Muscle of leg (tissue), 11 donors: ENCODE measurements around the gene PTCHD1. TPM values are rescaled to one million over a fixed set of nuclear protein-coding genes. Genes with fewer than 3 reads are reported as not detected.
A peak's percentile ranks its signal among the peaks of the same experiment; 100 is the strongest.

Experiments used
- DNase-seq: peaks from one replicate; pipeline ENCODE4 v3.0.0; 2013
- H3K27ac ChIP-seq: one replicate; pipeline ENCODE4 v1.5.1; 2013; ENCODE audit warnings: mild to moderate bottlenecking, low read length, control low read depth
- H3K27me3 ChIP-seq: one replicate; pipeline ENCODE4 v1.6.1; 2013; ENCODE audit warnings: low read length; ENCODE audit not compliant: control insufficient read depth, insufficient read depth
- H3K36me3 ChIP-seq: one replicate; pipeline ENCODE4 v1.6.1; 2013; ENCODE audit warnings: low read length; ENCODE audit not compliant: control insufficient read depth, insufficient read depth
- H3K4me1 ChIP-seq: one replicate; pipeline ENCODE4 v1.6.1; 2013; ENCODE audit warnings: low read length; ENCODE audit not compliant: control insufficient read depth, insufficient read depth
- H3K4me3 ChIP-seq: one replicate; pipeline ENCODE4 v1.5.1; 2013; ENCODE audit warnings: low read length, control low read depth
- H3K9me3 ChIP-seq: replicated peaks from 2 replicates; pipeline ENCODE4 v1.6.1; 2013; ENCODE audit warnings: low read depth, low read length; ENCODE audit not compliant: control insufficient read depth
- WGBS: methylation state at CpG from one replicate; pipeline ENCODE4 v1.1.5; 2013; ENCODE audit warnings: missing lambda C conversion rate; ENCODE audit not compliant: insufficient coverage; 5-methylcytosine and 5-hydroxymethylcytosine counted together
- polyA plus RNA-seq, 8 donors: library from polyadenylated mRNA; unstranded; fragments of 120-200 nt; gene quantifications; one replicate each; pipeline versions ENCODE4 v1.2.1 to v1.2.3, GENCODE V29; 2013; ENCODE audit warnings: inconsistent platforms in 1 of 8, low replicate concordance in 1 of 8; ENCODE audit not compliant: insufficient read length in 8 of 8, insufficient read depth in 1 of 8
- total RNA-seq: library from RNA; stranded (reverse); fragments of 120-200 nt; gene quantifications from one replicate; pipeline ENCODE4 v1.2.4, GENCODE V29; 2013

Gene PTCHD1
- total and polyA plus RNA-seq, 9 donors, result 0.37 to 1.8 (median 0.76) TPM

GRCh38 chrX:23380581-23380980 is 45.9 kb downstream of the PTCHD1 start:
- Histone ChIP-seq H3K27me3 (peaks cover 23% of the 10 kb centered on the region), H3K36me3 (no peaks in the 10 kb centered on the region), H3K4me3 (no peak overlapping the region), H3K4me1 (no peaks in the 10 kb centered on the region), H3K27ac (no peak overlapping the region), H3K9me3 (no peaks in the 10 kb centered on the region)
- no peak for DNase-seq
- WGBS, result no CpG with 5 or more reads among the region's 2 CpGs

DNA sequence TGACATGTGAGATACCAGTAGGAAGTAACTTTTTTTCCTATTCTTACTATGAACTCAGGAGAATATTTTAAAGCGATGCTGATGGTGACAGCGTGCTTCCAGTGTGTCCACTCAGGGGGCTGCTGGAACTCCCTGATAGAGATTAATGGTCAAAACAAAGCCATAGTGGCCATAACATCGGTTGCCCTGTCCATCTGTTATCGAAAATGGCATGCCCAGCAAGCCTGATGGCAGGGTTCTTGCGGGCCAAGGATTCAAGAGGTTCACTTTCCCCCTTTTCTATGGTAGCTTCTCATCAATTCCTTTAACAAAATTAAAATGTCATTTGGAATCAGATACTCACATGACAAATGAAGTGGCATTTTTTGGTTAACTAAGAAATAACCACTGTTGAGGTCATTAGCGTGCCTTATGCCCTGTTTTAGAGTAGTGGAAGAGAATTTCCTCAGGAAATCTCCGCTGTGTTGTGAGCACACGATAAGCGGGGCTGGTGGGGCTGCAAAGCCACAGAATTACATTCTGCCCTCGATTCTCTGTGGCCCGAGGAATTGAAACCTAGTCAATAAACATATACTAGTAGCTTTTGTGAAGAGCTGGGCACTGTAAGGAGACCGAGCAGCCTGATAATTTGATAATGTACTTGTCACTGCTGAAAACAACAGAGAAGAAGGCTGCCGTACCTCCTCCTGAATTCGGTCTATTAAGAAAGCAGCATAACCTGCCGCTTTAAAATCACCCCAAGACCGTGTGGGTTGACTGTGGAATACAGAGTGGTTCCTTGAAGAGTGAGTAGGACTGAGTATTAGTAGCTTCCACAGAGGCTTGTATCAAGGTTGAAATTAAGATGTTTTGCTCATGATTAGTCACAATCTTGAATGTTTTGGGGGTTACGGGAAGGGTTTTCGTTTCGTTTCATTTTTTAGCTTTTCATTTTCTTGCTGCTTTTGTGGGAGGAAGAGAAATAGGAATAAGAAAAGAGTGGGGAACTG is 46.7 kb downstream of the PTCHD1 start:
- Histone ChIP-seq H3K4me1 (no peaks in the 10 kb centered on the region), H3K36me3 (no peaks in the 10 kb centered on the region), H3K4me3 (no peak overlapping the region), H3K27ac (no peak overlapping the region), H3K27me3 (peaks cover 23% of the 10 kb centered on the region), H3K9me3 (no peaks in the 10 kb centered on the region)
- no peak for DNase-seq
- 77% methylated on average over 11 of the region's 19 CpGs for WGBS

- H3K4me1 ChIP-seq, result no peaks in the 10 kb centered on the region
- no peak overlapping the region for H3K4me3 ChIP-seq
- H3K36me3 ChIP-seq, result no peaks in the 10 kb centered on the region
- 84% methylated on average over 3 of the region's 5 CpGs for WGBS
- no peak overlapping the region for H3K27ac ChIP-seq
- DNase-seq, result no peak
- peaks cover 21% of the 10 kb centered on the region for H3K27me3 ChIP-seq
- no peaks in the 10 kb centered on the region for H3K9me3 ChIP-seq
Observed at GRCh38 chrX:23382572-23382971, 47.9 kb downstream of the PTCHD1 start.

- Histone ChIP-seq H3K9me3 (no peaks in the 10 kb centered on the region), H3K27me3 (peaks cover 21% of the 10 kb centered on the region), H3K36me3 (no peaks in the 10 kb centered on the region), H3K27ac (no peak overlapping the region), H3K4me1 (no peaks in the 10 kb centered on the region), H3K4me3 (no peak overlapping the region)
- no CpG with 5 or more reads among the region's 2 CpGs for WGBS
- peak; percentile 84 for DNase-seq
Observed at GRCh38 chrX:23383411-23383810, 48.8 kb downstream of the PTCHD1 start.

DNA sequence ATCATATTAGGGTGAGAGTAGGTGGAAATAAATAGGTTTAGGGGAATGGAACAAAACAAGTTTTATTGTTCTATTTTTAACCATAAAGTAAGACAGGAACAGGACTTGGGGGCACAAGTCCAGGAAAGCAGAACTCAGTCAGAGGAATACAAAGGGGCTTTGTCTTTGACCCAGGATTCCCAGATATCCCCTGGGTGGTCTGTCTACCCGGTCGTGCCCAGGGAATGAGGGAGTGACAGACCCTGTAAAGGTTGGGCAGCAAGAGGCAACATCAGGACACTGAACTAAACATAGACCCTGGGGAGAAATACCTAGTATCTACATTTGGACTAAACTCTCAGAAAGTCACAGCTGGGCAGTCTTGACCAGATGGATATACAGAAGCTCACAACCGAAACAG is 50.6 kb downstream of the PTCHD1 start:
- H3K36me3 ChIP-seq, result no peaks in the 10 kb centered on the region
- DNase-seq, result no peak
- H3K4me3 ChIP-seq, result no peak overlapping the region
- H3K27ac ChIP-seq, result no peak overlapping the region
- H3K9me3 ChIP-seq, result no peaks in the 10 kb centered on the region
- WGBS, result 75% methylated on average over 1 of the region's 3 CpGs
- H3K27me3 ChIP-seq, result peaks cover 18% of the 10 kb centered on the region
- no peaks in the 10 kb centered on the region for H3K4me1 ChIP-seq

- no peak for DNase-seq
- H3K27ac ChIP-seq, result no peak overlapping the region
- no peaks in the 10 kb centered on the region for H3K9me3 ChIP-seq
- H3K4me1 ChIP-seq, result peaks cover 2% of the 10 kb centered on the region
- H3K36me3 ChIP-seq, result no peaks in the 10 kb centered on the region
- no peak overlapping the region for H3K4me3 ChIP-seq
- peaks cover 12% of the 10 kb centered on the region for H3K27me3 ChIP-seq
Observed at GRCh38 chrX:23386260-23386659, 51.6 kb downstream of the PTCHD1 start.

DNA sequence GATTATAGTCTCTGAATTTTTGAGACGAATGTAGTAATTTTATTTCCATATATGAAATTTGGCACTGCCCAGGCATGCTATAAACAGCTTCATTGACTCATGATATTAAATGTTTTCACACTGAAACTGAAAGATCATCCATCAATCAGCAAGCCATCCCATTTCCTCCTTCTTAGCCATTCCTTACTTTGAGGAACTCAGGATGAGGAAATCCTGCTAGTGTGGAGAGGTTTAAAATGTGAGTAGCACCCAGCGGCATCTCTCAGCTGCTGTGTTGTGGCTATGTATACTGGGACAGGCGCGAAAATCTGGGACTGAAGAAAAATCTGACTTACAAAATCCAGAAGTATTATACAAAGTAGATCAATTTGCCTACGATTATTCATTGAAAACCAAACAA is 52.1 kb downstream of the PTCHD1 start:
- Histone ChIP-seq H3K27me3 (peaks cover 10% of the 10 kb centered on the region), H3K9me3 (no peaks in the 10 kb centered on the region), H3K36me3 (no peaks in the 10 kb centered on the region), H3K4me1 (peaks cover 2% of the 10 kb centered on the region), H3K27ac (no peak overlapping the region), H3K4me3 (no peak overlapping the region)
- WGBS, result no CpG with 5 or more reads among the region's 5 CpGs
- no peak for DNase-seq

- Histone ChIP-seq H3K4me3 (no peak overlapping the region), H3K27ac (no peak overlapping the region), H3K4me1 (peaks cover 2% of the 10 kb centered on the region), H3K27me3 (peaks cover 10% of the 10 kb centered on the region), H3K9me3 (no peaks in the 10 kb centered on the region), H3K36me3 (no peaks in the 10 kb centered on the region)
- no CpG with 5 or more reads among the region's 6 CpGs for WGBS
- DNase-seq, result peak; percentile 15
Observed at GRCh38 chrX:23387550-23388184, 53.0 kb downstream of the PTCHD1 start.

DNA sequence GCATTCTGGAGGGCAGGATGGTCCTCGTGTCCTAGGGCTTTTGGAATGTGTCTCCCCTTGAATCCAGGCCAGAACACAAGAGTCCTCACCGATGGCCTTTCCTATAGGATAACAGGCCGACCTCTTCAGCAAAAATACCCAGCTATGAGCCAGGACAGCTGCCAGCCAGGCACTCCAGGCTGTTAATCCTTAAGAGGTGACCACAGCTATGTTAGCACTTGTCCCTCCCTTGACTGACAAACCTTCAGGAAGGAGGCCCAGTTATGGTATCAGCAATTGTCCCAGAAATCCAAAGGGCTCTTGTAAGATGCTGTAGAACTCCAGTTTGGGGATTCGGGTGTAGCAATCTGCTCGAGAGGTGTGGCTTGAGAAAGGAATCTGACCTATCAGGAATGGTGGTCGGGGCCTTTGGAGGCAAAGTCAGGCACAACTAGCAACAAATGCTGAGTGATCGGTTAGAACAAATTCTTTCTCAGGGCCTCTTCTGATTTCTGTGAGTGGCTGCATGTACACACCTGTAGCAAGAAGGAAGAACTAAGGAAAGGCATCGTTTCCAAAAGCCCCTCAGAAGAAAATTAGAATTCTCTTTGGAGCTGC is 54.6 kb downstream of the PTCHD1 start:
- Histone ChIP-seq H3K4me3 (no peak overlapping the region), H3K27me3 (peaks cover 12% of the 10 kb centered on the region), H3K27ac (no peak overlapping the region), H3K9me3 (no peaks in the 10 kb centered on the region), H3K36me3 (no peaks in the 10 kb centered on the region), H3K4me1 (peaks cover 2% of the 10 kb centered on the region)
- 68% methylated on average over 7 of the region's 8 CpGs for WGBS
- peak; percentile 11 for DNase-seq

GRCh38 chrX:23390979-23391378 is 56.3 kb downstream of the PTCHD1 start:
- no peak overlapping the region for H3K4me3 ChIP-seq
- peaks cover 12% of the 10 kb centered on the region for H3K27me3 ChIP-seq
- 76% methylated on average over 7 of the region's 11 CpGs for WGBS
- no peak for DNase-seq
- peaks cover 2% of the 10 kb centered on the region for H3K4me1 ChIP-seq
- no peaks in the 10 kb centered on the region for H3K36me3 ChIP-seq
- H3K9me3 ChIP-seq, result no peaks in the 10 kb centered on the region
- no peak overlapping the region for H3K27ac ChIP-seq
